HG02943 (cell line): Measurements from ENCODE around the gene BACH1.
"Not testable (repeated sequence)": the region's sequence is repeated elsewhere in the genome, so short reads cannot be mapped to it uniquely, and the experiment has no call there.

Source experiments
- ATAC-seq: cut with Tn5 transposase; IDR thresholded peaks from one replicate; pipeline ENCODE4 v1.9.1; 2021; ENCODE audit warnings: mild to moderate bottlenecking, low read depth, moderate library complexity; ENCODE audit not compliant: unreplicated experiment

Gene BACH1

GRCh38 chr21:29342363-29342957 is 43.7 kb downstream of the BACH1 start:
- ATAC-seq: no peak

GRCh38 chr21:29343519-29343918 is 44.8 kb downstream of the BACH1 start:
- ATAC-seq: no peak

- ATAC-seq: no peak
These were observed 47.6 kb downstream of the BACH1 start for GRCh38 chr21:29346281-29346680.

GRCh38 chr21:29346771-29347170 is 48.0 kb downstream of the BACH1 start:
- no peak for ATAC-seq

- no peak for ATAC-seq
These were observed 48.6 kb downstream of the BACH1 start for GRCh38 chr21:29347274-29347681.

GRCh38 chr21:29349702-29350101 is 51.0 kb downstream of the BACH1 start:
- ATAC-seq: no peak

- no peak for ATAC-seq
These were observed 51.6 kb downstream of the BACH1 start for GRCh38 chr21:29350246-29350779.

- no peak for ATAC-seq
These were observed 53.0 kb downstream of the BACH1 start for GRCh38 chr21:29351691-29352090.

GRCh38 chr21:29355043-29355710 is 56.5 kb downstream of the BACH1 start:
- not testable (repeated sequence) for ATAC-seq

- not testable (repeated sequence) for ATAC-seq
These were observed 57.6 kb downstream of the BACH1 start for GRCh38 chr21:29356291-29356690.

GRCh38 chr21:29356810-29357209 is 58.1 kb downstream of the BACH1 start:
- ATAC-seq: not testable (repeated sequence)

GRCh38 chr21:29359718-29360117 is 61.0 kb downstream of the BACH1 start:
- no peak for ATAC-seq

- no peak for ATAC-seq
These were observed 62.4 kb downstream of the BACH1 start for GRCh38 chr21:29360799-29361765.

GRCh38 chr21:29362758-29363157 is 64.0 kb downstream of the BACH1 start:
- no peak for ATAC-seq

GRCh38 chr21:29365661-29366265 is 67.0 kb downstream of the BACH1 start:
- no peak for ATAC-seq

- ATAC-seq: no peak
These were observed 67.8 kb downstream of the BACH1 start for GRCh38 chr21:29366532-29366931.

GRCh38 chr21:29367335-29367734 is 68.6 kb downstream of the BACH1 start:
- no peak for ATAC-seq

GRCh38 chr21:29368906-29369305 is 70.2 kb downstream of the BACH1 start:
- ATAC-seq: no peak

- no peak for ATAC-seq
These were observed 72.7 kb downstream of the BACH1 start for GRCh38 chr21:29371464-29371863.

GRCh38 chr21:29372063-29372802 is 73.5 kb downstream of the BACH1 start:
- ATAC-seq: no peak
